Choroid plexus epithelial cell (primary cell): ENCODE measurements around the gene CETN1.

ENCODE experiments used
- DNase-seq: peaks from one replicate; pipeline ENCODE4 v3.0.0-alpha.2; 2010; ENCODE audit warnings: low read depth
- H3K4me3 ChIP-seq: 2 replicates; pipeline ENCODE4 v1.5.1; 2011; ENCODE audit warnings: low read depth, mild to moderate bottlenecking, control low read depth, low read length, moderate library complexity
- TF ChIP-seq, protein P1 (sequence below): conservative IDR thresholded peaks from 2 replicates; pipeline ENCODE4 v1.5.1; 2011; ENCODE audit warnings: low read depth, mild to moderate bottlenecking, control low read depth, inconsistent platforms, low read length, moderate library complexity

CETN1 gene

DNA sequence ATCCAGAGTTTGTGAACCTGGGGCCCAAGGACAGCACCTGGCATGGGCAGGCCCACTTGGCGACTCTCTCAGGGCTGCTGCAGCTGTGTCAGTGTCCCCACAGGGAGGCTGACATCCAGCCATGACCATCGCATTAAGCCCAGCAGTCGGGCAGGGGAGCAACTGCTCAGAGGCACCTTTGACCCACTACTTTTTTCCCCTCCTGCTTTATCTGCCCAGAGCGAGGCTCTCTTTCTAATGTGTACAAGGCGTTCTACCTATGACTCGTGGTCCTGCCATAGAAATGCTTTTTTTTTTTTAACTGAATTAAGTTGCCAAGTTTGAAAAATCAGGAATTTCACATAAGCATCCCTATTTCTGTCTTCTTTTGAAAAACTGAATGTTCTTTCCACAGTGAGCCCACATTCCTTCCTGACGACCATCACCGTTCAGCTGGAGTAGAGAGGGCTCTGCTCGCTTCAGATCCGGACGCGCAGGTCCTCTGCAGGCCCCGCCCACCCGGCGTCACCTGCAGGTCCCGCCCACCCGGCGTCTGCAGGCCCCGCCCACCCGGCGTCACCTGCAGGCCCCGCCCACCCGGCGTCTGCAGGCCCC lies 16.2 kb downstream of the CETN1 start:
- no peak for DNase-seq
- TF ChIP-seq, protein P1, sequence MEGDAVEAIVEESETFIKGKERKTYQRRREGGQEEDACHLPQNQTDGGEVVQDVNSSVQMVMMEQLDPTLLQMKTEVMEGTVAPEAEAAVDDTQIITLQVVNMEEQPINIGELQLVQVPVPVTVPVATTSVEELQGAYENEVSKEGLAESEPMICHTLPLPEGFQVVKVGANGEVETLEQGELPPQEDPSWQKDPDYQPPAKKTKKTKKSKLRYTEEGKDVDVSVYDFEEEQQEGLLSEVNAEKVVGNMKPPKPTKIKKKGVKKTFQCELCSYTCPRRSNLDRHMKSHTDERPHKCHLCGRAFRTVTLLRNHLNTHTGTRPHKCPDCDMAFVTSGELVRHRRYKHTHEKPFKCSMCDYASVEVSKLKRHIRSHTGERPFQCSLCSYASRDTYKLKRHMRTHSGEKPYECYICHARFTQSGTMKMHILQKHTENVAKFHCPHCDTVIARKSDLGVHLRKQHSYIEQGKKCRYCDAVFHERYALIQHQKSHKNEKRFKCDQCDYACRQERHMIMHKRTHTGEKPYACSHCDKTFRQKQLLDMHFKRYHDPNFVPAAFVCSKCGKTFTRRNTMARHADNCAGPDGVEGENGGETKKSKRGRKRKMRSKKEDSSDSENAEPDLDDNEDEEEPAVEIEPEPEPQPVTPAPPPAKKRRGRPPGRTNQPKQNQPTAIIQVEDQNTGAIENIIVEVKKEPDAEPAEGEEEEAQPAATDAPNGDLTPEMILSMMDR, result no peak
- H3K4me3 ChIP-seq, result no peak overlapping the region

DNA sequence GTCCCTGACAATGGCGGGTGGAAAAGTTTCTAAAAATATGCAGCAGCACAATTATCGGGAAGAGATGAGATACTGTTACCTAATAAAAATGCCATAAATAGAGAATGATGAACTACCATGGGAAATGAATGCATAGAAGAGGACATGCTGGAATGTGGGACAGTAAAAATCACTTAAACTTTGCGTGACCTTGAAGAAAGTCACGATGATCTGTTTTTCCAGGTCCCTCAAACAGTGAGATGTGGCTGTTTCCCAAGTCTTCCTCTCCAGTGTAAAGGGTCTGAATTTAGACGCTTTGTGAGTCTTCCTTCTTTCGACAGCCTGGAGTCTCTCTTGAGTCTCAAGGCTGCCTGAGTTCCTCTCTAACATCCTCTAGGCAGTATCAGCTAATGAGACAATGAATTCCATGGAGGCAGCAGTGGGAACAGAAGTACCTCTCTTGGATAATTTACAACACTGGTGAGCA lies 18.0 kb downstream of the CETN1 start:
- H3K4me3 ChIP-seq, result no peak overlapping the region
- TF ChIP-seq, protein P1, result no peak
- no peak for DNase-seq

DNA sequence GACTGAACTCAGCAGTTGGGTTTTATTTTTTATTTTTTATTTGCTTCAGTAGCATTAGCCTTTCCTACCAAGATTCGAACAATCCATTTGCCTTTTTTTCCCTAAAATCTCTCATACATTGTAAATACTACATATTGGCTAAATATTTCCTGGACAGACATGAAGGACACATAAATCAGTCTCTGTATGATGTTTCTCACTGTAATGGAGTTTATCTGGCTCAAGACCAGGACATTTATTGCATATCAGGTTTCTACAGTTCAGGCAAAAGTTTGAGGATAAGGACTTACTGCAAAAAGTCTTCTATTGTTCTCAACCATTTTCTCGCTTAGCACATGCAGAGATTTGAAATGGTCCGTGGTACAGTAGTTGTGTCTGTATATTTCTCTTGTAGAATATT lies 19.9 kb downstream of the CETN1 start:
- TF ChIP-seq, protein P1, result no peak
- no peak for DNase-seq
- no peak overlapping the region for H3K4me3 ChIP-seq

DNA sequence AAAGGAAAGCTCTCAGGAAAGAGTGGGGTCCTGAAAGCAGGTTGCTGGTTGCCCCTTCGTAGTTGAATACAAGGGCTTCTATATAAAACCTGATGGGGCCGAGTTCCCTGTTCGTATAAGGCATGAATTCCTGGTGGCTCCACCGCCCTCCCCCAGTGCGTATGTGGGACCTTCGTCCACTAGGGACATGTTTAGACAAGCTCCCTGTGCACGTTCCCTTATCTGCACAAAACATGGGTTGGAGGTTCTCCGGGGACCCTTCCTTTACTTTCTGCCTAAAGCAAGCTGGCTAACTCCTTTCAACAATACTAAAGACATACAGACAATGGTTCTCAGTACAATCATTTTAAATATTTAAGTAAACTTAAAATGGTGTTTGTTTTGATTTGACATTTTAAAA lies 24.6 kb downstream of the CETN1 start:
- TF ChIP-seq, protein P1, result no peak
- H3K4me3 ChIP-seq, result no peak overlapping the region

DNA sequence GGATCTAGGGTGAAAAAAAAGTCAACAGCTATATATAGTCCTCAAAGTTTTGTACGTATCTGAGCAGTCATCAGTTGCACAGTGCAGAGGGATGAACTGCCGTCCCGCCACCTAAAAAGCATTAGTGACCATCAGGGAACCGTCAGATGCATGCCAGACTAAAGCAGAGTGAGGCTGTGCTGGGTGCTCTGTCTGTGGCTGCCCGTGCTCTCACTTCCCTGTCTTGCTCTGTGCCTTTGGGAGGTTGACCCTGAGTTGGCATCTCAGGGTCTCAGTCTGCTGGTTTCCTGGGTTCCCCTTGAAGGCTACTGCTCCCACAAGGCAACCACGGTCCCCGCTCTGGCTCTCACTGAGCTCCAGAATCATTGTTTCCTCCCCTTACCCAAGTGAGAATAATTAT lies 27.8 kb downstream of the CETN1 start:
- TF ChIP-seq, protein P1, result no peak
- no peak for DNase-seq
- H3K4me3 ChIP-seq, result no peak overlapping the region

More for the DNA sequence above, 24.6 kb downstream of the CETN1 start:
- no peak for DNase-seq

DNA sequence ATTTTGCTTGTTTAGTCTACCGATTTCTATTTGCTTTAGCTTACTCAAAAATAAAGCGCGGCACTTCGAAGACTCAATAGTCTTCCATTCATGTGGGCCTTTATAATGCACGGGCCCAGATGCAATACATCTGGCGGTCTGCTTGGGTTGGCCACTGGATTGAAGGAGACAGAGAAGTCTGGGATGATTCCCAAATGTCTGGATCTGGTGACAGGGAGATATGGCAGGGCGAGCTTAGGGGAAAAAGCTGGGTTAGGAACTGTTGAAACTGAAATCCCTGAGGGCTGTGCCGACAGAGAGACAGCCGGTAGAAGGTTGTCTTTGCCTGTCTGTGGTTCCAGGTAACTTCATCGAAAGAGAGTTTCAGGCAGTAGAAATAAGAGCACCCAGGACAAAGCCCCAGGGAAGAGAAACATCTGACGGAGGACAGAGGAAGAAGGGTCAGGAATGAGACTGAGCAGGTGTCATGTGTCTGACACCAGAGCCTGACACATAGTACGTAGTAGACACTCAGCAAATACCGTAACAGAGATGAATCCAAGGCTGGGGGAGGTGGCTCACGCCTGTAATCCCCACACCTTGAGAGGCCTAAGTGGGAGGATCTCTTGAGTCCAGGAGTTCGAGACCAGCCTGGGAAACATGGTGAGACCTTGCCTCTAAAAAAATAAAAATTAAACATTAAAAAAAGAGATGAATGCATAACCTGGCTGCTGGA lies 30.2 kb downstream of the CETN1 start:
- no peak for DNase-seq
- TF ChIP-seq, protein P1, result no peak
- H3K4me3 ChIP-seq, result no peak overlapping the region

DNA sequence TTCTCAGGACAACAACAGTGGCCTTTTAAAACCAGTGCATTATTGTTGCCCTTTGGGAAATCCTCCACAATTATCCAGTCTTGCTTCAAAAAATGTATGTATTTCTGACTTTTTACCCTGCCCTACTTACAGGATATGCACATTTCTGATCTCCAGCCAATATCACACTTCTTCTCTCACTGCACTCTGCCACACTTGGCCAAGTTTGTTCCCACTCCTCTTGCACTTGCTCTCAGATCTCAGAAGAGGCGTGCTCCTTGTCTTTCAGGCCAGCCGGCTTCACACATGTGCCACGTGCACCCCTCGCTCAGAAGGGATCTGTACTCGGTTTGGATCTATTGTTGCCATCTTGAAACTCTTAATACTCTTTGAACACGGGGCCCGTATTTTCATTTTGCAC lies 32.0 kb downstream of the CETN1 start:
- no peak overlapping the region for H3K4me3 ChIP-seq
- TF ChIP-seq, protein P1, result no peak
- no peak for DNase-seq
